Transverse colon (tissue), 4 donors: ENCODE measurements around the gene CTNND2. TPM values are rescaled to one million over a fixed set of nuclear protein-coding genes. Genes with fewer than 3 reads are reported as not detected.

Source experiments
- DNase-seq: peaks from one replicate; pipeline ENCODE4 v3.0.0-alpha.2; 2019
- H3K27ac ChIP-seq, 4 donors: fragments of 200-600 bp; sonication (generic); 2 replicates each; pipeline ENCODE4 v1.5.1; 2016 to 2018; ENCODE audit warnings: inconsistent platforms in 4 of 4
- H3K27me3 ChIP-seq: fragments of 200-600 bp; sonication (generic); 2 replicates; pipeline ENCODE4 v1.5.1; 2017; ENCODE audit warnings: inconsistent platforms
- H3K36me3 ChIP-seq, 4 donors: fragments of 200-600 bp; sonication (generic); 2 replicates each; pipeline ENCODE4 v1.5.1; 2017 to 2019; ENCODE audit warnings: inconsistent platforms in 4 of 4
- H3K4me1 ChIP-seq, 4 donors: fragments of 200-600 bp; sonication (generic); 2 replicates each; pipeline ENCODE4 v1.5.1; 2017 to 2020; ENCODE audit warnings: inconsistent platforms in 4 of 4
- H3K4me3 ChIP-seq, 4 donors: fragments of 200-600 bp; sonication (generic); 1 replicate in 1 of 4; 2 replicates in 3 of 4; pipeline versions ENCODE4 v1.5.1 to v1.6.1; 2017 to 2019; ENCODE audit warnings: inconsistent platforms in 4 of 4
- H3K9me3 ChIP-seq, 2 donors: fragments of 200-600 bp; sonication (generic); 2 replicates each; pipeline ENCODE4 v1.5.1; 2017 to 2019; ENCODE audit warnings: inconsistent platforms in 2 of 2
- CTCF ChIP-seq, 5 experiments: fragments of 200-600 bp in 3 of 5; fragments of 450-650 bp in 2 of 5; sonication (generic) in 3 of 5; IDR thresholded peaks; 1 replicate in 2 of 5; 2 replicates in 3 of 5; pipeline ENCODE4 v1.5.1; 2016 to 2017; ENCODE audit warnings: antibody characterized with exemption in 5 of 5, inconsistent platforms in 3 of 5, mild to moderate bottlenecking in 2 of 5, moderate library complexity in 1 of 5
- EP300 ChIP-seq: sonication (generic); formaldehyde crosslinking; IDR thresholded peaks from one replicate; pipeline ENCODE4 v1.6.1; 2017; ENCODE audit warnings: antibody characterized with exemption, low read depth
- POLR2A ChIP-seq: fragments of 450-650 bp; IDR thresholded peaks from one replicate; pipeline ENCODE4 v1.6.1; 2016; ENCODE audit warnings: antibody characterized with exemption, mild to moderate bottlenecking, moderate library complexity
- POLR2AphosphoS5 ChIP-seq, 3 donors: sonication (generic); formaldehyde crosslinking; IDR thresholded peaks; one replicate each; pipeline ENCODE4 v1.6.1; 2016; ENCODE audit warnings: antibody characterized with exemption in 3 of 3
- WGBS, 2 donors: methylation state at CpG; one replicate each; pipeline ENCODE4 v1.1.5; 2018; ENCODE audit warnings: low coverage in 1 of 2; 5-methylcytosine and 5-hydroxymethylcytosine counted together
- in situ Hi-C, 4 donors: fragments of 200-750 bp; cut with MboI; loops; one replicate each; pipeline versions ENCODE4 v1.15.0 to v1.15.1; 2017; ENCODE audit warnings: low sequenced_read_pairs in 3 of 4, low pct_ligation_motif_present in 1 of 4, low pct_unique_long_range_greater_than_20kb in 1 of 4
- intact Hi-C: fragments of 100-400 bp; cut with DNase I; formaldehyde crosslinking; loops from one replicate; pipeline ENCODE4 v1.15.1; 2023; ENCODE audit warnings: low total_unique reads
- total RNA-seq, 4 donors: library from RNA; depleted of rRNA; stranded (reverse); fragments of >200 nt; gene quantifications; one replicate each; pipeline ENCODE4 v1.1.0, GENCODE V29; 2016

CTNND2 gene
- total RNA-seq, 4 donors from 2014 or later = 1.9 to 2.1 TPM; not detected in 2

- H3K27me3 ChIP-seq = peaks cover 6% of the 10 kb centered on the region
- H3K27ac ChIP-seq = no peak overlapping the region
- TF ChIP-seq POLR2AphosphoS5 (IDR thresholded peaks at IDR 0.05) (no peak), EP300 (no peak)
- no peak overlapping the region for H3K4me3 ChIP-seq
- intact Hi-C loops (no loop called here), in situ Hi-C loops (no loop called here)
- no peak for DNase-seq
- no peaks in the 10 kb centered on the region for H3K4me1 ChIP-seq
- H3K9me3 ChIP-seq = no peaks in the 10 kb centered on the region
- 86 to 88% methylated on average over 5 of the region's 5 CpGs for WGBS, 2 donors
- H3K36me3 ChIP-seq = no peaks in the 10 kb centered on the region
Observed at GRCh38 chr5:11378461-11378860, 525.8 kb downstream of the CTNND2 start.

- Histone ChIP-seq H3K36me3 (no peaks in the 10 kb centered on the region), H3K9me3 (no peaks in the 10 kb centered on the region), H3K27ac (no peak overlapping the region), H3K27me3 (peaks cover under 1% of the 10 kb centered on the region), H3K4me1 (no peaks in the 10 kb centered on the region), H3K4me3 (no peak overlapping the region)
- no peak for DNase-seq
- intact Hi-C loops (no loop called here), in situ Hi-C loops (no loop called here)
- 63% methylated on average over 2 of the region's 2 CpGs; no CpG with 5 or more reads in 1 of the 2 donors for WGBS, 2 donors
- TF ChIP-seq EP300 (no peak), POLR2A (no peak), CTCF (IDR thresholded peaks at IDR 0.05) (no peak), POLR2AphosphoS5 (IDR thresholded peaks at IDR 0.05) (no peak)
Observed at GRCh38 chr5:11377896-11378295, 526.4 kb downstream of the CTNND2 start.

GRCh38 chr5:11372191-11372590 lies 532.1 kb downstream of the CTNND2 start:
- no peak overlapping the region for H3K4me3 ChIP-seq
- no peak for DNase-seq
- no peaks in the 10 kb centered on the region for H3K4me1 ChIP-seq
- H3K27me3 ChIP-seq = no peaks in the 10 kb centered on the region
- in situ Hi-C loops = no loop called here
- TF ChIP-seq CTCF (IDR thresholded peaks at IDR 0.05) = no peak
- no peak for TF ChIP-seq EP300
- no peak for TF ChIP-seq POLR2AphosphoS5 (IDR thresholded peaks at IDR 0.05)
- TF ChIP-seq POLR2A = no peak
- WGBS, 2 donors = 90 to 93% methylated on average over 3 of the region's 3 CpGs
- intact Hi-C loops = no loop called here
- H3K9me3 ChIP-seq = no peaks in the 10 kb centered on the region
- no peak overlapping the region for H3K27ac ChIP-seq
- no peaks in the 10 kb centered on the region for H3K36me3 ChIP-seq

GRCh38 chr5:11371021-11371420 lies 533.2 kb downstream of the CTNND2 start:
- H3K4me1 ChIP-seq = no peaks in the 10 kb centered on the region
- H3K4me3 ChIP-seq = no peak overlapping the region
- H3K27ac ChIP-seq = no peak overlapping the region
- no peak for DNase-seq
- no peaks in the 10 kb centered on the region for H3K36me3 ChIP-seq
- TF ChIP-seq POLR2AphosphoS5 (IDR thresholded peaks at IDR 0.05) = no peak
- TF ChIP-seq CTCF (IDR thresholded peaks at IDR 0.05) = no peak
- 25 to 68% methylated on average over 1 of the region's 1 CpG for WGBS, 2 donors
- no peaks in the 10 kb centered on the region for H3K27me3 ChIP-seq
- H3K9me3 ChIP-seq = no peaks in the 10 kb centered on the region
- intact Hi-C loops (no loop called here), in situ Hi-C loops (no loop called here)

- Histone ChIP-seq H3K36me3 (no peaks in the 10 kb centered on the region), H3K4me3 (no peak overlapping the region), H3K9me3 (no peaks in the 10 kb centered on the region), H3K4me1 (no peaks in the 10 kb centered on the region), H3K27ac (no peak overlapping the region), H3K27me3 (no peaks in the 10 kb centered on the region)
- intact Hi-C loops (no loop called here), in situ Hi-C loops (no loop called here)
- 89% methylated on average over 11 of the region's 11 CpGs; no CpG with 5 or more reads in 1 of the 2 donors for WGBS, 2 donors
- no peak for TF ChIP-seq EP300
- TF ChIP-seq POLR2AphosphoS5 (IDR thresholded peaks at IDR 0.05) = no peak
- no peak for TF ChIP-seq CTCF (IDR thresholded peaks at IDR 0.05)
- TF ChIP-seq POLR2A = no peak
- DNase-seq = no peak
Observed at GRCh38 chr5:11364531-11364930, 539.7 kb downstream of the CTNND2 start.
